Measurements from ENCODE around the gene KLRC2.
"Not testable (repeated sequence)": the region's sequence is repeated elsewhere in the genome, so short reads cannot be mapped to it uniquely, and the experiment has no call there.

DNA sequence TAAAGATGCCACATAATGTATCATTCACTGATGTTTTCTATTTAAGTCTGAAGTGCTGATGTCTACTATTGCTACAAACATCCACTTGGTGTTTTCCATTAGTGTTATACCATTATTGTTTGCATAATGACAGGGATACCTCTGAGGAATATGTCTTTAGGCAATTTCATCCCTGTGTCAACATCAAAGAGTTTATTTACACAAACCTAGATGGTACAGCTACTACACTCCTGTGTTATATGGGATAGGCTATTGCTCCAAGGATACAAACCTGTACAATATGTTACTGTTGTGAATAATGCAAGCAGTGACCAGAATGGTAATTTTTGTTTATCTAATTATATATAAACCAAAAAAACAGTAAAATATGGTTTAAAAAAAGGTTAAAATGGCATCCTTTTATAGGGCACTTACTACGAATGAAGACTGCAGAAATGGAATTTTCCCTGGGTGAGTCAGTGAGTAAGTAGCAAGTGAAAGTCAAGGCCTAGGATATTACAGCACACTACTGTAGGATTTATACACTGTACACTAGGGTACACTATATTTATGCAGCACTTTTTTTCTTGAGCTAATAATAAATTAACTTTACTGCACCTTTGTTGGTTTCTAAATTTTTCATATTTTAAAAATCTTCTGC lies 11.4 kb downstream of the KLRC2 start:
- TF ChIP-seq MAZ (IDR thresholded peaks at IDR 0.05; ENCODE audit: borderline replicate concordance, low read depth, low read length); RAD21 (IDR thresholded peaks at IDR 0.05; ENCODE audit: low read length); POLR2A (IDR thresholded peaks at IDR 0.05; ENCODE audit: low read depth, low read length); SMC3 (IDR thresholded peaks at IDR 0.05; ENCODE audit: low read depth, low read length); BHLHE40 (IDR thresholded peaks at IDR 0.05; ENCODE audit: low read depth, low read length); NFE2L2 (IDR thresholded peaks at IDR 0.05; ENCODE audit: low read depth, low read length); MXI1 (IDR thresholded peaks at IDR 0.05; ENCODE audit: borderline replicate concordance, low read depth, low read length); CHD1 (IDR thresholded peaks at IDR 0.05; ENCODE audit: low read depth, low read length): not testable (repeated sequence)
- TF ChIP-seq, protein P1, sequence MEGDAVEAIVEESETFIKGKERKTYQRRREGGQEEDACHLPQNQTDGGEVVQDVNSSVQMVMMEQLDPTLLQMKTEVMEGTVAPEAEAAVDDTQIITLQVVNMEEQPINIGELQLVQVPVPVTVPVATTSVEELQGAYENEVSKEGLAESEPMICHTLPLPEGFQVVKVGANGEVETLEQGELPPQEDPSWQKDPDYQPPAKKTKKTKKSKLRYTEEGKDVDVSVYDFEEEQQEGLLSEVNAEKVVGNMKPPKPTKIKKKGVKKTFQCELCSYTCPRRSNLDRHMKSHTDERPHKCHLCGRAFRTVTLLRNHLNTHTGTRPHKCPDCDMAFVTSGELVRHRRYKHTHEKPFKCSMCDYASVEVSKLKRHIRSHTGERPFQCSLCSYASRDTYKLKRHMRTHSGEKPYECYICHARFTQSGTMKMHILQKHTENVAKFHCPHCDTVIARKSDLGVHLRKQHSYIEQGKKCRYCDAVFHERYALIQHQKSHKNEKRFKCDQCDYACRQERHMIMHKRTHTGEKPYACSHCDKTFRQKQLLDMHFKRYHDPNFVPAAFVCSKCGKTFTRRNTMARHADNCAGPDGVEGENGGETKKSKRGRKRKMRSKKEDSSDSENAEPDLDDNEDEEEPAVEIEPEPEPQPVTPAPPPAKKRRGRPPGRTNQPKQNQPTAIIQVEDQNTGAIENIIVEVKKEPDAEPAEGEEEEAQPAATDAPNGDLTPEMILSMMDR (conservative IDR thresholded peaks at IDR 0.05; ENCODE audit: low read depth, low read length): not testable (repeated sequence)
- TF ChIP-seq, protein P2, sequence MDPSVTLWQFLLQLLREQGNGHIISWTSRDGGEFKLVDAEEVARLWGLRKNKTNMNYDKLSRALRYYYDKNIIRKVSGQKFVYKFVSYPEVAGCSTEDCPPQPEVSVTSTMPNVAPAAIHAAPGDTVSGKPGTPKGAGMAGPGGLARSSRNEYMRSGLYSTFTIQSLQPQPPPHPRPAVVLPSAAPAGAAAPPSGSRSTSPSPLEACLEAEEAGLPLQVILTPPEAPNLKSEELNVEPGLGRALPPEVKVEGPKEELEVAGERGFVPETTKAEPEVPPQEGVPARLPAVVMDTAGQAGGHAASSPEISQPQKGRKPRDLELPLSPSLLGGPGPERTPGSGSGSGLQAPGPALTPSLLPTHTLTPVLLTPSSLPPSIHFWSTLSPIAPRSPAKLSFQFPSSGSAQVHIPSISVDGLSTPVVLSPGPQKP (IDR thresholded peaks at IDR 0.05; ENCODE audit: borderline replicate concordance, low read depth, low read length): not testable (repeated sequence)

Measured in IMR-90 (cell line).